Measurements from ENCODE around the gene LRBA.

DNA sequence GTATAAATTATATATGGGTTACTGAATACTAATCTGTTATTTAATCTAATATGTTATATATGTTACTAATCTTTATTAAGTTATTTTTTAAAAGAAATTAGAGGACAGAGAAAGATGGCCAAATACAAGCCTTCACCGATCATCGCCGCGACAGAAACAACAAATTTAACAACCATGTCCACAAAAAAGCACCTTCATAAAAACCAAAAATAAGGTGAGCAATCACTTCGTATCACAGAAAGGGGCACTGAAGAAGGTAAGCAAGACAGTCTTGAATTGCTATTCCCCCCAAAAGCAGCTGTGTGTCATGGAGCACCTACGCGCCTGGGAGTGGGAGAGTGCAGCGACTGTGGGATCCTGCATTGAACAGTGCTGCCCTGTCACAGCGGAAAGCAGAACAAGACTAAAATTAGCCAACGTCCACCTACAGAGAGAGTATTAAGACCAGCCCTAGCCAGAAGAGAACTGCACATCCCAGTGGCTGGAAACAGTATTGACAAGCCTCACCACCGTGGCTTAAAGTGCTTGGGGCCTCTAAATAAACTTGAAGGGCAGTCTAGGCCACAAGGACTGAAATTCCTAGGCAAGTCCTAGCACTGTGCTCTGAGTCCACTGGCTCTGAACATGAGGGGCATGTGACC lies 38.5 kb downstream of the LRBA start:
- TF ChIP-seq, protein P1, sequence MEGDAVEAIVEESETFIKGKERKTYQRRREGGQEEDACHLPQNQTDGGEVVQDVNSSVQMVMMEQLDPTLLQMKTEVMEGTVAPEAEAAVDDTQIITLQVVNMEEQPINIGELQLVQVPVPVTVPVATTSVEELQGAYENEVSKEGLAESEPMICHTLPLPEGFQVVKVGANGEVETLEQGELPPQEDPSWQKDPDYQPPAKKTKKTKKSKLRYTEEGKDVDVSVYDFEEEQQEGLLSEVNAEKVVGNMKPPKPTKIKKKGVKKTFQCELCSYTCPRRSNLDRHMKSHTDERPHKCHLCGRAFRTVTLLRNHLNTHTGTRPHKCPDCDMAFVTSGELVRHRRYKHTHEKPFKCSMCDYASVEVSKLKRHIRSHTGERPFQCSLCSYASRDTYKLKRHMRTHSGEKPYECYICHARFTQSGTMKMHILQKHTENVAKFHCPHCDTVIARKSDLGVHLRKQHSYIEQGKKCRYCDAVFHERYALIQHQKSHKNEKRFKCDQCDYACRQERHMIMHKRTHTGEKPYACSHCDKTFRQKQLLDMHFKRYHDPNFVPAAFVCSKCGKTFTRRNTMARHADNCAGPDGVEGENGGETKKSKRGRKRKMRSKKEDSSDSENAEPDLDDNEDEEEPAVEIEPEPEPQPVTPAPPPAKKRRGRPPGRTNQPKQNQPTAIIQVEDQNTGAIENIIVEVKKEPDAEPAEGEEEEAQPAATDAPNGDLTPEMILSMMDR (IDR thresholded peaks at IDR 0.05), result no peak
- TF ChIP-seq CEBPB (IDR thresholded peaks at IDR 0.05), result no peak
- no peak for TF ChIP-seq NR3C1 (IDR thresholded peaks at IDR 0.05)
- TF ChIP-seq CHD4 (IDR thresholded peaks at IDR 0.05; ENCODE audit: borderline replicate concordance), result no peak
- no peak for TF ChIP-seq RAD21 (conservative IDR thresholded peaks at IDR 0.05 in 1 of 2, IDR thresholded peaks at IDR 0.05 in 1 of 2)
- TF ChIP-seq MAFK (IDR thresholded peaks at IDR 0.05; ENCODE audit: partially characterized antibody), result no peak
- no peak for TF ChIP-seq EP300 (IDR thresholded peaks at IDR 0.05)

Data from A549 (cell line).